HG03558 (cell line): ENCODE results near the gene XIAP.
"Not testable (repeated sequence)": the region's sequence is repeated elsewhere in the genome, so short reads cannot be mapped to it uniquely, and the experiment has no call there.

Source experiments
- ATAC-seq: cut with Tn5 transposase; IDR thresholded peaks from one replicate; pipeline ENCODE4 v1.9.1; 2021; ENCODE audit warnings: moderate number of reproducible peaks; ENCODE audit not compliant: unreplicated experiment; ENCODE audit errors: extremely low read depth

XIAP gene

DNA sequence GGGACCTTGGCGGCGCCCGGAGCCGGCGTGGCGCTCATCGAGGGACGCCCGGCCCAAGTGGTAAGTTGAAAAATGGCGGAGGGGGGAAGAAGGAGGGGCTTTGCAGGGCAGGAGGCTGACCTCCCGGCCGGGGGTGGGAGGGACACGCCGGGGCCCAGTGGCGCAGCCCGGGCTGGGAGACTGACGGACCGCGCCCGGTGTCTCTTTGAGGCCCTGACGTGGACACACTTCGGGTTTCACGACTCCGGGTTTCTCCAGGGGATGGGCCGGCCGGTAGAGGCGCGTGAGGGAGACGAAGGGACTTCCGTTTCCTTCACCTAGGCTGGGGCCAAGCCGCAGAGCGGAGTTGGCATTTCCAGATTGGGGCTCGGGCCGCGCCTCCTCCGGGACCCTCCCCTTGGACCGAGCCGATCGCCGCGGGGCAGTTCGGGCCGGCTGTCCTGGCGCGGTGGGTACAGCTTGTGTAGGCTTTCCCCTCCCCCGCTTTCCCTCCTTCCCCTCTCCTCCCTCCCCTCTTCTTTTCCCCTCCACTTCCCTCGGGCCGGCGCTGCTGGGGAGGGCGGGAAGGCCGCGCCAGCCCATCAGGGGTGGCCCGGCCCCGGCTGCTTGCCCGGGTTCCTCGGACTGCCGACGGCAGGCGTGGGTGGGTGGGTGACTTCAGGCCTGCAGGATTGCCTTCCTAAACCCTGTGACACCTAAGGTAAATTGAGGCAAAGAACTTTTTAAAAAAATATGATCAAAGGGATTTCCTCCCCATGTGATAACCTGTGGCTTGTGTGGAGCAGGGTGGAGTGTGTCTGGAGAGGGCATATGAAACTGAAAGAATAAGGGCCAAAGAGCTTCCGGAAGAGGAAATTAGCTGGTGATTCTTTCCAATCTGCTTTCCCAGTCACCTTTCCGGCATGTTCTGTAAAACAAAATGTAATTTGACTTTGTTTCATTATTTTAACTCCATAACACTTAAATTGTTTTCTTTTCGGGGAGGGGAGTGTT, at the start of gene XIAP:
XIAP (plus strand) TSS at position 208 of the 993 bp plus-strand sequence. CDS start 25,610 bp downstream, outside the sequence.
- ATAC-seq = peak; percentile 51

DNA sequence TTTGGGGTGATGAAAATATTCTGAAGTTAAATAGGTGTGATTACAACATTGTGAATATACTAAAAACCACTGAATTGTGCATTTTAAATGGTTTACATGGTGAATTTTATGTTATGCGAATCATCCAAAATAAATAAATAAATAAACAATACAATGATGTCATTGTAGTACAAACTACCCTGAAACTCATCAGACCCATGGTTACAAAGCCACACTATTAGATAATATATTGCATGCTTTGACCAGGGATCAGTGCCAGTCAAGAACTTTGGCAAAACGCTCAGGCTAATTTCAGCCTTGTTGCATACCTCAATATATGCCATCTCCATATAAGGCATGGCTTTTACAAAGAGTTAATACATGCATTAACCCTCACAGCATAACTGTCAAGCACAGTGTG, 45.5 kb upstream of the XIAP start:
- no peak for ATAC-seq

GRCh38 chrX:123814934-123815394, 44.9 kb upstream of the XIAP start:
- ATAC-seq = not testable (repeated sequence)

DNA sequence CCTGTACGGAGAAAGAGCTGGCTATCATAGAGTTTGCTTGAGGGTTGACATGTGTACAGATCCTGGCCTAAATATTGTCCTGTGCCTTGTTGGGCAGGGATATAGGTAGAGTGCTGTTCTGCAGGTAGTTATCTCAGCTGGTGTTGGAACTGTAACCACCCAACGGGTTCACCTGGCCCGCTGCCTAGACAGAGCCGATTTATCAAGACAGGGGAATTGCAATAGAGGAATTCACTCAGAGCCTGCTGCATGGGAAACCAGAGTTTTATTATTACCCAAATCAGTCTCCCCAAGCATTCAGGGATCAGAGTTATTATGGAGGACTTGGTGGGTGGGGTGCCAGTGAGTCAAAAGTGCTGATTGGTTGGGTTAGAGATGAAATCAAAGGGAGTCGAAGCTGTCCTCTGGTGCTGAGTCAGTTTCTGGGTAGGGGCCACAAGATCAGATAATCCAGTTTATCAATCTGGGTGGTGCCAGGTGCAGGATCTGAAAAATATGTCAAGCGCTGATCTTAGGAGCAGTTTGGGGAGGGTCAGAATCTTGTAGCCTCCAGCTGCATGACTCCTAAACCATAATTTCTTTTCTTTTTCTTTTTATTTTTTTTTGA, 42.5 kb upstream of the XIAP start:
- no peak for ATAC-seq

DNA sequence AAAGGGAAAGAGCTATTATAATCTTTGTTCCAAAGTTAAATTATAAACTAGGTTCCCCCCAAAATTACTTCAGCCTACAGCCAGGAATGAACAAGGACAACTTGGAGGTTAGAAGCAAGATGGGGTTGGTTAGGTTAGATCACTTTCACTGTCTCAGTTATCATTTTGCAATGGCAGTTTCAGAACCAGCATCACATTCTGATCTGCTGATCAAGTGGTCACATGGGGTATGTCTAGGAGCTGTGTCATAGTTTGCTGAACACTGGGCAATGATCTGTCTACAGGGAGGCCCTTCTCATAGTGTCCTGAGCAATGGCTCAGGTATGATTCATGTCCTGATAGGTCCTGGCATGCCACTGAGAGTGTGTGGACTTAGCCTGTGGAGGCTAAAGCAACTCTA, 41.6 kb upstream of the XIAP start:
- no peak for ATAC-seq

- no peak for ATAC-seq
Observed at GRCh38 chrX:123822965-123823364, 36.9 kb upstream of the XIAP start.

- peak; percentile 87 for ATAC-seq
Observed at GRCh38 chrX:123830309-123830708, 29.5 kb upstream of the XIAP start.

GRCh38 chrX:123833387-123833786, 26.5 kb upstream of the XIAP start:
- ATAC-seq = peak; percentile 64

GRCh38 chrX:123834116-123834515, 25.7 kb upstream of the XIAP start:
- no peak for ATAC-seq

DNA sequence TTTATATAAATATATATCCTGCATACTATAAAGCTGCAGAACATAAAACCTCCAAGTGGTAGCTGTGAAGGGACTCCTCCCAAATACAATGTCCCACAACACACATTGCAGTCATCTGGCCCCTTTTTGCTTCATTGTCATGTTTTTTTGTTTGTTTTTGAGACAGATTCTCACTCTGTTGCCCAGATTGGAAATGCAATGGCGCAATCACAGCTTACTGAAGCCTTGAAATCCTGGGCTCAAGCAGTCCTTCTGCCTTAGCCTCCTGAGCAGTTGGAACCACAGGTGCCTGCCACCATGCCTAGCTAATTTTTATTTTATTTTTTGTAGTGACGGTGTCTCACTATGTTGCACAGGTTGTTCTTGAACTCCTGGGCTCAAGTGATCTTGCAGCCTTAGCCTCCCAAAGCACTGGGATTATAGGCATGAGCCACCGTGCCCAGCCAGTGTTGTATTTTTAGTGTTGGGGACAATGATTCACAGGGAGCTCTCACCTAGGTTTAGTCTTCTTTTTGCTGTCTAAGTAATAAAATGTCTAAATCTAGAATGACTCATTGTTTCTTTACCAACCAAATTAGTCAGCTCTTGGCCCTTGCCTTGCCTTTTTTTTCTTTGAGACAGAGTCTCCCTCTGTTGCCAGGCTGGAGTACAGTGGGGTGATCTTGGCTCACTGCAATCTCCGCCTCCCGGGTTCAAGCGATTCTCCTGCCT, 24.0 kb upstream of the XIAP start:
- ATAC-seq = no peak

DNA sequence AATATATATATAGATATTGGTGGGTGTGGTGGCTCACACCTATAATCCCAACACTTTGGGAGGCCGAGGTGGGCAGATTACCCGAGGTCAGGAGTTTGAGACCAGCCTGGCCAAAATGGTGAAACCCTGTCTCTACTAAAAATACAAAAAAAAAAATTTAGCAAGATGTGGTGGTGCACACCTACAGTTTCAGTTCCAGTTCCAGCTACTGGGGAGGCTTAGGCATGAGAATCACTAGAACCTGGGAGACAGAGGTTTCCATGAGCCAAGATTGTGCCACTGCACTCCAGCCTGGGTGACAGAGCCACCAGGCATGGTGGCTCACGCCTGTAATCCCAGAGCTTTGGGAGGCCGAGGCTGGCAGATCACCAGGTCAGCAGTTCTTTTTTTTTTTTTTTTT, 14.7 kb upstream of the XIAP start:
- not testable (repeated sequence) for ATAC-seq

GRCh38 chrX:123846577-123847038, 13.2 kb upstream of the XIAP start:
- no peak for ATAC-seq

DNA sequence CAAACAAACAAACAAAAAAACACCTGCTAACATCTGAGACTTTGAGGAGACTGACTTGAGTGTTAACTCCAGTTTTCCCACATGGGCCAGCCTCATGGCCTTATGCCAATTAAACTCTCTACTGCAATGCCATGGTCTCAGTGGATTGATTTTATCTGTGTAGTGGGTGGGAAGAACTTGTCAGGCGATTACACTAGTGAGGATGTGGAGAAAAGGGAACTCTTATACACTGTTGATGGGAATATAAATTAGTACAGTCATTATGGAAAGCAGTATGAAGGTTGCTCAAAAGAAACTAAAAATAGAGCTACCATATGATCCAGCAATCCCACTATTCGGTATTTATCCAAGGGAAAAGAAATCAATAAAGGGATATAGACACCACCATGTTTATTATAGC, 12.8 kb upstream of the XIAP start:
- no peak for ATAC-seq

GRCh38 chrX:123849096-123849495, 10.8 kb upstream of the XIAP start:
- no peak for ATAC-seq

DNA sequence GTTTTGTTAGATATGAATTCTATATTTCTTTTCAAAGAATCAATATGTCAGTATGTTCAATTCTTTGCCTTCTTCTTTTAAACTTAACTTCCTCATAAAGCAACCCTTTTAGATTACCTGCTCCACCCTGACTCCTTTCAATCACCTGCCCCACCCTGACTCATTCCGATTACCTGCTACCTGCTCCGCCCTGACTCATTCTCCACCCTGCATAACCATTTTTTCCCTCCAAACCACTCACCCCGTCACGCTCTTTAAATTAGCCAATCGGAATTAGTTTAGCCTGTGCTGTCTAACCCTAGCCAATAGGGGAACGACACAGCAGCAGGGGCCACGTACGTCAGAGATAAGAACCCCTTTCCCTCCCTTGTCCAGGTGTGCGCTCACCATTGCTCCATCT, 9.9 kb upstream of the XIAP start:
- ATAC-seq = not testable (repeated sequence)

DNA sequence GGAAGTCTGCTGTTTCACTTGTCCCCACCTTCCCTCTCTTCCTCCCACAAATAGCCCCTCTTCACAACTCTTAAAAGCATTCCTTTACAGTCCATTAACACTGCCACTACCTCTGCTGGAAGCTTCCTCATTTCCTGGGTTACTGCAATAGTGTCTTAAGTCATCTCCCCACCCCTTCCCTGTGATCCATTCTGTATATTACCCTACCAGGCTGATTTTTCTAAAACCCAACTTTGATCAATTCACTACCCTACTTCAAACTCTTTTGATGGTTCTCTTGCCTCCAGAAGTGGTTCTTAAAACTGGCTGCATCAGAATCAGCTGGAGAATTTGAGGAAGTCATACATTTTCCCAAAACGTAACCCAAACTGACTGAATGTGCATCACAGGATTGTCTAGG, 8.8 kb upstream of the XIAP start:
- ATAC-seq = no peak

- no peak for ATAC-seq
Observed at GRCh38 chrX:123854329-123854728, 5.5 kb upstream of the XIAP start.

DNA sequence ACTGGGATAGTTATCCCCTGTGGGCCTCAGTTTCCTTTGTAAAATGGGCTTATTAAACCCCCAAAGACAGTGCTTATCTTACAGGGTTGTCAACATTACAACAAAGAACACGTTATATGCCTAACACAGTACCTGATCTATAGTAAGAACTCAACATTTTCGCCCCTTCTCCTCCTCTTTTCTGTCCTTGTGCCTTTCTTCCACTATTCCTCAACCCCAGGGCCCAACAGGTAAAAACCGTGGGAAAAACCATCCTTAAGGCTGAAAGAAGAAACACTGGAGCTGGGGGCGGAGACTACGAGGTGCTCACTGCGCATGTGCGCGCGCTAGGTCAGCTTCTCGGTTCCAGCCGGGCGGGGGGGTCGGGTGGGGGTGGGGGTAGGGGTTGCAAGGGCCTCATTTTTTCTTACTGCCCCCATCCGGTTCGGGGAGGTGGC, 426 bp upstream of the XIAP start:
- ATAC-seq = peak; percentile 7

GRCh38 chrX:123860983-123861382, 1.1 kb downstream of the XIAP start:
- ATAC-seq = no peak

DNA sequence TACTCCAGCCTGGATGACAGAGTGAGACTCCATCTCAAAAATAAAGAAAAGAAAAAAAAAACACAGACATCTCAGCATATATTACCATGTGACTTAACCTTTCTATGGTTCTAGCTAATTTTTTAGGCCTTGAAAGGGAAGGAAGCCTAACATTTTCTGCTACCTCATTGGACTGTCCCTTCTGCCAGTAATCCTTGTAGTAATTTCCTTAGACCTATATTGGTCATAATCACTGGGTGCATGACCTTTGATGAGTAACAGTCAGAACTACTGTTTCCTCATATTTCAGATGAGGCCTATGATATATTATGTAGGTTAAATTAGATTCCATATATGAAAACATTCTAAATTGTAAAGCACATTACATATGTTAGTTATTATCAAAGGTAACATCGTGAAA, 9.6 kb downstream of the XIAP start:
- no peak for ATAC-seq

- no peak for ATAC-seq
Observed at GRCh38 chrX:123871309-123871708, 11.5 kb downstream of the XIAP start.
